COLO668 (cell line): ENCODE results near the gene GRK7.
"Not testable (repeated sequence)": the region's sequence is repeated elsewhere in the genome, so short reads cannot be mapped to it uniquely, and the experiment has no call there.

Source experiments
- DNase-seq: peaks from one replicate; lab custom pipeline; 2025; ENCODE audit not compliant: unreplicated experiment; lab: John Stamatoyannopoulos, UW

Gene GRK7

DNA sequence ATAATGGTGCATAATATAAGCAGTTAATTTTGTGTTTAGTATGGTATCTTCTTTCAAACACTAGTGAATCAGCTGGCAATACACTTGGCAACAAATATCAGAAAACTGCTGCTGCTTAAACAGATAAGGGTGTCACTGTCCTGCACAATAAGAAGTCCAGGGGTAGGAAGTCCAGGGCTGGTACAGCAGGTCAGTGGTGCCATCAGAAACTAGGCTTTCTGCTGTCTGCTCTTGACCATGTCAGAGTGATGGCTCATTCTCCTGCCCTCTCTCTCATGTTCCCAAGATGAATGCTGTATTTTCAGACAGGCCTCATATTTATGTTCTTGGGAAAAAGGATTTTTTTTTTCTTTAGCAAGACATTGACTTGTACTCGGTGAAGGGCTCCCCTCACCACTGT, 9.2 kb upstream of the GRK7 start:
- no peak for DNase-seq

DNA sequence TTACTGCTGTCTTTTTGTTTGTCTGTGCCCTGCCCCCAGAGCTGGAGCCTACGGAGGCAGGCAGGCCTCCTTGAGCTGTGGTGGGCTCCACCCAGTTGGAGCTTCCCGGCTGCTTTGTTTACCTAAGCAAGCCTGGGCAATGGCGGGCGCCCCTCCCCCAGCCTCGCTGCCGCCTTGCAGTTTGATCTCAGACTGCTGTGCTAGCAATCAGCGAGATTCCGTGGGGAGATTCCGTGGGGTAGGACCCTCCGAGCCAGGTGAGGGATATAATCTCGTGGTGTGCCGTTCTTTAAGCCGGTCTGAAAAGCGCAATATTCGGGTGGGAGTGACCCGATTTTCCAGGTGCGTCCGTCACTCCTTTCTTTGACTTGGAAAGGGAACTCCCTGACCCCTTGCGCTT, 656 bp upstream of the GRK7 start:
- not testable (repeated sequence) for DNase-seq

DNA sequence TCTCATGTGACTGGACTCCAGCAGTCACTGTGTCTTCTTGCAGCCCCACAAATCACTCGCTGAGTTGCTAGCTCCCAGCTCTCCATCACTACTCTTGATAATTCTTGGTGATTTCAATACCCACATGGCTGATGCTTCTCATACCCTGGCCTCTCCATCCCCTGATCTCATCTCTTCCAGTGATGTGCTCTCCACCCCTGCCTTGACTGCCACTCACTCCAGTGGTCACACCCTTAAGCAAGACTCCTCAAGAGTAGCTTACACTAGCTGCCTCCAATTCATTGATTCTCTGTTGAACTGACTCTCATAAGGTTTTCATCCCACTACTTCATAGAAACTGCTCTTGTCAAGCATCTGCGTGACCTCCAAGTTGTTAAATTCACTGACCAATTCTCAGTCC, 837 bp downstream of the GRK7 start:
- no peak for DNase-seq

DNA sequence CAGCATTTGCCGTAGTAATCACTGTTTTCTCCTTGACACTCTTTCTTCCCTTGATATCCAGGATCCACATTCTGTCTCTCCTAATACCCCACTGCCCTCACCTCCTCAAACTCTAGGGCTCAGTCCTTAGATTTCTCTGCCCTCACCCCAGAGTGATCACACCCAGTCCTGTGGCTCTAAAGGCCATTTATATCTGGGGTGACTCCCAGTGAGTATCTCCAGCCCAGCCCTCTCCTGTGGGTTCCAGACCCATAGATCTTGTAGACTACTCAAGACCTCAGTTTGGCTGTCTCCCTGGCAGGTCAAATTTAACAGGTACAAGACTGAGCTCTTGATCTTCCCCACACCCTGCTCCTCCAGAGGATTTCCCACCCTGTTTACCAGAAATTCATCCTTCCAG, 1.3 kb downstream of the GRK7 start:
- no peak for DNase-seq

DNA sequence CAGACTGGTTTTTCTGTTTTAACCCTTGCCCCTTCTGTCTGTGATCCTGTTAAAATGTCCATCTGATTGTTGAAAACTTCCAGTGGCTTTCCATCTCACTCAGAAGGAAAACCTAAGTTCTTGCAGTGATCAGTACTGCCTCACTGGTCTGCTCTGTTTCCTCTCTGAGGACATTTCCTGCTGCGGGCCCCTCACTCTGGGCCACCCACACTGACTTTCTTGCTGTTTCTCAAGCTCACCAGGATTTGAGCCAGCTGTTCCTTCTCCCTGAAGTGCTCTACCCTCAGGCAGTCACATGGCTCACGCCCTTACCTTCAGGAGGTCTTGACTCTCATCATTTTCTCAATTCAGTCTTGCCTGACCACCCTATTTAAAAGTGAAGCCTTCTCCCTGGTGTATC, 1.8 kb downstream of the GRK7 start:
- DNase-seq: no peak

DNA sequence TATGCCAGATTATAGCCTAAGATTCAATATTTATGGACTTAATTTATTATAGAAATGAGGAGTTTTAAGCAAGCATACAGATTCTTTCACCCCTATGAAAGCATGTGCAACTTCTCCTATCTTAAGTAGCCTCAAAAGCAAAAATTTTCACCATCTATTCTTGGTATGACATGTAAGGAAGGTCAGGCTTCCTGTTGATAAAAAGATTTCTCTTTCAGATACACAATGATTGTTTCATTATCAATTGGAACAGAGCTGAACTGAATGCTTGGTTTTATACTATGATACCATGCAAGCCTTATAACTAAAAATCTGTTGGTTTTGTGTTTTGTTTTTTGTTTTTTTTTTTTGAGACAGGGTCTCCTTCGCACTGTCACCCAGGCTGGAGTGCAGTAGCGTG, 3.9 kb downstream of the GRK7 start:
- no peak for DNase-seq

DNA sequence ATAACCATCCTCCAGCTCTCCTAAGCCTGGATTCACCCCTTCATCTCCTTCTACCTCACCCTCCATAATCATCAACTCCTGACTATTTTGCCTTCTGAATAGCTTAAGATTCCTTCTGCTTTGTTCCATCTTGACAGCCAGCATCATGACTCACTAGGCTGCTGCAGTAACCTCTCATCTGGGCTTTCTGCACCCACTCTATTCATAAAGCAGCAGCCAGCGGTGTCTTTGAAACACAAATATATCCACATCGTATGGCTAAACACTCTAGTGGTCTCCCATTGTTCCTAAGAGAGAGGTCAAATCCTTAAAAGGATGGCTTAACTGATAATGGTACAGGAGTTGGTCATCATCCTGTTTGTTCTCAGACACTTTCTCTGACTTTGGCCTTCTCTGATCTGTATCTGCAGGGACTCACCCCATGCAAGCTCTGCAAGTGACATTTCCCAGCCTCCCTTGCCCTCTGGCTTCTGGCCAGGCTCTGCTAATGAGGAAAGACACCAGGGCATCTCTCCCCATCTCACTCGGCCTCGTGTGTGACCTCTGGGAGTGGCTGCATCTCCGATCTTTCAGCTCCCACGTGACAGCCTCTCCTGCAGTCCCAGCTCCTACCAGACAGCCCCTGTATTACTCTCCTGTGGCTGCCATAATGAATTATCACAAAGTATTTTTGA, 6.2 kb downstream of the GRK7 start:
- DNase-seq: no peak

DNA sequence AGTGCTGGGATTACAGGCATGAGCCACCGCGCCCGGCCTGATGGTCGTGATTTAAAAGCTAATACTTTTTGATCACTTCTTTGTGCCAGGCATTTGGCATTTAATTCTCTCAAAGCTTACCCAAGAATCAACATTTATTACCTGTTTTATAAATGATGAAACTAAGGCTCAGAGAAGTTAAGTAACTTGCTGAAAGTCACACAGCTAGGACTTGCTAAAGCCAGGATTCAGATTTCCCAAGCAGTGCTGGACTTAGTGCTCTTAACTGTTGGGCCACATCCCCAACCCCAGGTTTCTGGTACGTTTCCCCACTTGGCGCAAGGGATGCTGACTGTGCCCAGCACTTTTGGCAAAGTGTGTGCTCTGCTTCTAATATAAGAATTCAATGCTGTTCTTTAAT, 10.5 kb downstream of the GRK7 start:
- DNase-seq: no peak

DNA sequence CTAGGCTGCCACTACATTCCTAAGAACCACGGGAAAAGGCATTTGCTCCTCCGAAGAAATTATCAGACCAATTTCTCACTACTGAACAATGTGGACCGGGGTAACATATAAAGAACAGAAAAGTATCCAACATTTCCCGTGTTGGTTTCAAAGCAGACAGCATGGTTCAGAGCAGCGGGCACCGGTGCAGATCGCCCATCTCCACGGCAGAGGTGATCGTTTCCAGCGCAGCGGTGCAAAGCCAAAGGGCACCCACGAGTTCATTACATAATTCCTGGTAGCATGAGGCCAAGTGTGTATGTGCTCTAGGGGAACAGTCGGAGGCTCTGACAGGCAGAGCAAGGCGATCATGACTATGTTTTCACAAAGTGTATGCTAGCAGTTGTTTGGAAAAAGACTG, 13.2 kb downstream of the GRK7 start:
- DNase-seq: no peak

DNA sequence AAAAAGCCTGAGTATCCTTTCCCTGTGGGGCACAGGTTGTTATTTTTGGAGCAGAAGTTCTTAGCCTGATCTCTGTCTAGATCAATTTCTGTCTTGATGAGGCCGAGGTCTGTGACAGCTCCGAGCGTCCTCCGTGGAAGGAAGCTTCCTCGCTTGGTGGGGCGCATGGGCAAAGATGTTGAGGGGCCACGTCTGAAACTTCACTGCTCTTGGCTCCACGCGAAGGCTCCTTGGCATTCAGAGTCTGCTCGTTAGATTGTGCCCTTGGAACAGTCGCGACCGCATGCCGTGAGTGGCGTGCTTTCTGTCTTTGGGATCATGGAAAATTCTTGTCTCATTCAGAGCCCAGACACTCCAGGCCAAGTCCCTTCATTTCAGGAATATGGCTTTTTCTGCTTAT, 13.7 kb downstream of the GRK7 start:
- no peak for DNase-seq

DNA sequence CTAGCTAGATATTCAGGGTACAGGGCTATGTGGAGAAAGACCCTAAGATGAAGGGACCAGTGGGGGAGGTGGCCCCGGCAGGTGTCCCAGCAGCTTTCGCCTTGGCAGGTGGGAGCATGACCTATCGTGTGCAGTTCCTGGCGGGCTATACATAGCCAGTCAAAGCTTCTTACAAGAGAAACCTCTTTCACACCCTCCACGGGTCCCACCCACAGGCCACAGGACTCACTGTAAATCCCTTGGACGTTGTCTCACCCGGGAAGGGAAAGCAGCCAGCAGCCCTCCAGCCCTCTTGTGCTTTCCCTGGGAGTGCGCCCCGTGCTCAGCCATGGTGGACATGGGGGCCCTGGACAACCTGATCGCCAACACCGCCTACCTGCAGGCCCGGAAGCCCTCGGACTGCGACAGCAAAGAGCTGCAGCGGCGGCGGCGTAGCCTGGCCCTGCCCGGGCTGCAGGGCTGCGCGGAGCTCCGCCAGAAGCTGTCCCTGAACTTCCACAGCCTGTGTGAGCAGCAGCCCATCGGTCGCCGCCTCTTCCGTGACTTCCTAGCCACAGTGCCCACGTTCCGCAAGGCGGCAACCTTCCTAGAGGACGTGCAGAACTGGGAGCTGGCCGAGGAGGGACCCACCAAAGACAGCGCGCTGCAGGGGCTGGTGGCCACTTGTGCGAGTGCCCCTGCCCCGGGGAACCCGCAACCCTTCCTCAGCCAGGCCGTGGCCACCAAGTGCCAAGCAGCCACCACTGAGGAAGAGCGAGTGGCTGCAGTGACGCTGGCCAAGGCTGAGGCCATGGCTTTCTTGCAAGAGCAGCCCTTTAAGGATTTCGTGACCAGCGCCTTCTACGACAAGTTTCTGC, 15.0 kb downstream of the GRK7 start:
- no peak for DNase-seq

DNA sequence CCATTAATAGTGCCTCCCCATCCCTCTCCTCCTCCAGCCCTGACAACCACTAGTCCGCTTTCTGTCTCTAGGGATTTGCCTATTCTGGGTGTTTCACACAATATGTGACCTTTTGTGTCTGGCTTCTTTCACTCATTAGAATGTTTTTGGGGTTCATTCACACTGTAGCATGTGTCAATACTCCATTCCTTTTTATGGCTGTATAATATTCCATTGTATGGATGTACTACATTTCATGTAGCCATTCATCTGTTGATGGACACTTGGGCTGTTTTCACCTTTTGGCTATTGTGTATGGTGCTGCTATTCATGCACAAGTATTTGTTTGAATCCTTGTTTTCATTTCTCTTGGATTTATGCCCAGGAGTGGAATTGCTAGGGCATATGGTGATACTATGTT, 16.5 kb downstream of the GRK7 start:
- no peak for DNase-seq

DNA sequence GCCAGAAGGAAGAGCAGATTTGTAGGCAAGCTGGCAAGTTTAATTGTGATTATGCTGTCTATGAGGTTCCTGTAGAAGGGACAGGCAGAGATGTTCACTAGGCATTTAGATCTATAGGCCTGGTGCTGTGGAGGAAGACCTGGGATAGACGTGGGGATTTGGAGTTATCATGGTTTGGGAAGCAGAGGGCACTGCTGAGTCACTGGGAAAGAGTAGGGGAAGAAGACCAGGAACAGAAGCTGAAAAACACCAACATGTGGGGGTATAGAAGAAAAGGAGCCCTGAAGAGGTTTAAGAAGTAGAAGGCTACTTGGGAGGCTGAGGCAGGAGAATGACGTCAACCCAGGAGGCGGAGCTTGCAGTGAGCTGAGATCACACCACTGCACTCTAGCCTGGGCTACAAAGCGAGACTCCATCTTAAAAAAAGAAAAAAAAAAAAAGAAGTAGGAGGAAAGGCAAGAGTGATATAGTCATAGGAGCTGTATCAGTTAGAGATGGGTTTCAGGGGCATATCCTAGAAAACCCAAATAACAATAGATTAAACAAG, 19.3 kb downstream of the GRK7 start:
- DNase-seq: no peak

DNA sequence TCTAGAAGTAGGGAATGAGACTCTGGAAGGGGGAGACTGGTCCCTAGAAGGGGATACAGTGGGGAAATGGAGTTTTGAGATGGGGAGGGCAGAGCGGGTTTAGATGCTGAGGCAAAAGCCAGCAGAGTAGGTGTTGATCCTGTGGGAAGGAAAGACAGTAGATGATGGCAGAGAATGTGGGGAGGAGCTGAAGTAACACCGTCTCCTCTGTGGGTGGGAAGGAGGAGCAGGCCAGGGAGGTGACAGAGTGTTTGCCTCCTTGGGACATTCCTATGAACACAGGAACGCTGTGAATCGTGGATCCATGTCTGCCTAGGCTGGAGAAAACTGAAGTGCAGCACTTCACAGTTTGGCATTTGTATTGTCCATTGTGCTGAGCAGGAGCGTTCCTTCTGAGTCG, 20.4 kb downstream of the GRK7 start:
- DNase-seq: no peak

DNA sequence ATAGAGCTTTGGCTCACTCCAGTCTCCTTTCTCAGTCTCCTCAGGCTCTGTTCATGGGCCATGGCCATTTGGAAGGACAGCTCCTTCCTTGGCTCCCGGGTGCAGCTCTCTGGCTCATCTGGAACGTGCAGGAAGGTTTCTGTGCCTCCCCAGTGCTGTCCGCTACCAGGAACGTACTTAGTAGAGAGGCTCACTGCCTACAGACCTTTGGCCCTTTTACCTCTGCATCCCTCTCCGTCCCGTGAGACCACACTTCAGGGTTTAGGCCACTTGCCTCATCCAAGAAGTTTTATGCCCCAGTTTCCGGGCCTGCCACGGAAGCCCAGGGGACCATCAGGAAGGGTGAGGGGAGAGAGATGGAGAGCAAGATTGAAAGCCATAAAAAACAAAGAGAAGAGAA, 20.9 kb downstream of the GRK7 start:
- DNase-seq: no peak

DNA sequence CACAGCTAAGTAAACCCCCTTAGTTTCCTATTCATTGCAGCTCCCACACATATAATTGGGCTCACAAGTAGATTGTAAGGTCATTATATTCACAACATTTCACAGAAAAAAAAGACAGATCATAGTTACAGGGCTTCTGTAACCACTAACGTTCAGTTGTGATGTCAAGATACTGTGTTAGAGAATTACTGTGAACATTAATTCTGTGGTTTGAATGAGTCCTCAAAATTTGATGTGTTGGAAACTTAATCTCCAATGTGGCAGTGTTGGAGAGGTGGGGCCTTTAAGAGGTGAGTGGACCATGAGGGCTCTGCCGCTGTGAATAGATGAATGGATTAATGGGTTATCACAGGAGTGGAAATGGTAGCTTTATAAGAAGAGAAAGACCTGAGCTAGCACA, 21.3 kb downstream of the GRK7 start:
- DNase-seq: no peak

DNA sequence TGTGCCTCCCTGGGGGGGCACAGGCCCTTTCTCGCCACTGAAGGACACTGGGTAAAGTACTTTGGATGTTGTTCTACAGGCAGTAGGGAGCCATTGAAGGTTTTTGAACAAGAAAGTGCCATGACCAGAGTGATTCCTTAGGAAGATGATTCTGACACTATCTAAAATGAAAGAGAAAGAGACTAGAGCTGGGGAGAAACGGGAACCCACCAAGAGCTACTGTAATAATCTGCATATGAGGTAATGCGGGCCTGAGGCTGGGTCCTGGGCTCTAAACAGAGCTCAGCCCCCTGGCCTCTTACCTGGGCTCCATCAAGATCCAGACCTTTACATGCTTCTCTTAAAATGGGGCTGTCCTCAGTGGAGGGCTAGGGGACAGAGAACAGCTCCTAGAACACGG, 24.9 kb downstream of the GRK7 start:
- no peak for DNase-seq

DNA sequence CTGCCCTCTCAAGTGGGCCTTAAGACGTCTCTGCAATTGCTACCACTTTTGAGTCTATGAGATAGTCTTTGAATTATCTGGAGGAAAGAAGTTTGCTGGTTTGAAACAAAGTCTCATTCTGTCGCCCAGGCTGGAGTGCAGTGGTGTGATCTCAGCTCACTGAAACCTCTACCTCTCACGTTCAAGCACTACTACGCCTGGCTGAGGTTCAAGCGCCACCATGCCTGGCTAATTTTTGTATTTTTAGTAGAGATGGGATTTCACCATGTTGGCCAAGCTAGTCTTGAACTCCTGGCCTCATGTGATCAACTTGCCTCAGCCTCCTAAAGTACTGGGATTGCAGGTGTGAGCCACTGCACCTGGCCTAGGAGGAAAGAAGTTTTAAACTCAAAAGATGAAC, 25.5 kb downstream of the GRK7 start:
- not testable (repeated sequence) for DNase-seq

DNA sequence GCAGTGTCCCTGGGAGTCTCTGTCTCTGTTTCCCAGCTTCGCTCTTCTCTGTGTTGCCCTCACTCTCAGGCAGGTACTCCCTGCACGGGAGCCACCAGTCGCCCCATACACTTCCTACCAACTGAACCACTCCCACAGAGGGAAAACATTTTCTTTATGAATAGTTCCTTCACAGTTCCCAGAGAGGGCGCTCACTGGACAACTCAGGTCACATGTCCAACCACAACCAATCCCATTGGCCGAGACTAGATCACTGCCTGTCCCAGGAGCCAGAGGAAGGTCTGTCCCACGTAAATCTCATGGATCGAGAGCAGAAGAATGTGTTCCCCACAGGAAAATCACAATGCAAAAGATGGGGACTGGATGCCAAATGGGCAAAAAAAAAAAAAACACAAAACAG, 26.1 kb downstream of the GRK7 start:
- DNase-seq: no peak

DNA sequence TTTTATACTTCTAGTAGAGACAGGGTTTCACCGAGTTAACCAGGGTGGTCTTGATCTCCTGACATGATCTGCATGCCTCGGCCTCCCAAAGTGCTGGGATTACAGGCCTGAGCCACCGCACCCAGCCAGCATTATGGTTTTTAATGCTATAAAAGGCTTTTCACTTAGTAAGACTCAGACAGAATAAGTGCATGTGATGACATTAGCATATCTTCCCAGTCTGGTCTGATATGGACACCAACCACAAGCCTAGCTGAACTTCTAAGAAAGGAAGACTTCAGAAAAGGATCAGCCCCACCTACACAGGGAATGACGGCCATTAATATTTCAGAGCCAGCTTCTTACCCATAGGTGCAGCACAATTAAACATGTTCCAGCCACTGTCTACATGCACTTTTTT, 27.0 kb downstream of the GRK7 start:
- DNase-seq: no peak

DNA sequence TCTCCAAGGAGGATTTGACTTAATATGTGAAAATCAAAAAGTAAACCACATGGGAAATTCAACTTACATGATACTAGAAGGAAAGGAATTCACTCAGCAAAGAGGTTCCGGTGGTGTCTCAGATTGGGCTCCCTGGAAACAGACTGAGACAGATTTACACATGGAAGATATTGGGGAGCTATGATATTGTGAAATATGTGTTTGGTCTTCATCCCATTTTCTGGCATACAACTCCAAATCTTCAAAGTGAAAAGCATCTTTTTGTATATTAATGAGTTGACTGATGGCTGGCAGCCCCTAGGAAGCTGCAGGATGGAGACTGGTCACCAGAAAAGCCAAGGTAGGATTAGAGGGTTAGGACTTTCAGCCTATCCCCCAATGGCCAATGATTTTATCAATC, 29.3 kb downstream of the GRK7 start:
- DNase-seq: no peak

DNA sequence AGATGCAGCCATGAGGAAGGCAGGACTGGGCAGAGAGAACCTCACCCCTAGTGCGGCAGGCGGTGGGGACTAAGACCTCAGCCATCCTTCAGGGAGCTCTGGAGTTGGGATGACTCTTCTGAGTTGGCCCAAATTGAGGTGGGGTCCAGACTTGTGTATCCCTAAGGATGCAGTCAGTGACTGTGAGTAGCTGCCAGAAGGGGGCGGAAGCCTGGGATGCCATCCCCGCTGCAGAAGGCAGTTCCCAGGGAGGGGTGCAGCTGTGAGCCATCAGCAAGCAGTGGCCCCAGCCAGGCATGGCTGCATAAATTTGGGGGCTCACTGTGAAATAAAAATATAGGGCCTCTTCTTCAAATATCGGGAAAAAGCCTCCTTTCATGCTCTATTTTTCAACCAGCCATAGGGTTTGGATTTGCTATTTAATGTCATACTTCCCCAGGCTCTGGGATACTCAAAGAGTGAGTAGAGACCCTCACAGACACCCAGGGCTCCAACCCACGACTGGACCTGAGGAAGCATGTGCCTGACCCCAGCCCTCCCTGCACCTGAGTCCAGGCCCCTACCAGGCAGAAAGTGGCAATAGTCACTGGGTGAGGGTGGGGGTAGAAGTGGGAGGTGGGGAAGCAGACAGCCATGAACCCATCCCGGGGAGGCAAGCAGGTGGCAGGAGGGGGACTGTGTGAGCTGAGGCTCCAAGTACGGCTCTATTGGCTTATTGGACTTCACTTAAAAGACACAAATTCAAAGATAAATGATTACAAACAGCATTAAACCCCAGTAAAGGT, 30.5 kb downstream of the GRK7 start:
- no peak for DNase-seq
